SH-SY5Y (cell line): ENCODE results near the gene PCDH9.

ENCODE experiments used
- GATA2 ChIP-seq: IDR thresholded peaks from 2 replicates; pipeline ENCODE4 v1.6.1; 2011; ENCODE audit warnings: mild to moderate bottlenecking, low read depth, low read length
- GATA3 ChIP-seq: IDR thresholded peaks from 2 replicates; pipeline ENCODE4 v1.6.1; 2011; ENCODE audit warnings: low read depth, mild to moderate bottlenecking, low read length, moderate library complexity

- TF ChIP-seq GATA2, result no peak
- no peak for TF ChIP-seq GATA3
These were observed 8.7 kb upstream of the PCDH9 start for GRCh38 chr13:67238861-67239260.
